ENCODE results near the gene PCDHB11.
"Not testable (repeated sequence)": the region's sequence is repeated elsewhere in the genome, so short reads cannot be mapped to it uniquely, and the experiment has no call there.

GRCh38 chr5:141216035-141216434 lies 16.6 kb downstream of the PCDHB11 start:
- not testable (repeated sequence) for TF ChIP-seq CTCF (conservative IDR thresholded peaks at IDR 0.05; ENCODE audit: low read depth, low read length); EZH2 (IDR thresholded peaks at IDR 0.05; ENCODE audit: borderline replicate concordance, low read depth, low read length, poor library complexity, severe bottlenecking)
